NCI-H1092 (cell line): Measurements from ENCODE around the gene SLC29A2.
"Not testable (repeated sequence)": the region's sequence is repeated elsewhere in the genome, so short reads cannot be mapped to it uniquely, and the experiment has no call there.

Source experiments
- DNase-seq: peaks from one replicate; lab custom pipeline; 2025; lab: John Stamatoyannopoulos, UW

The SLC29A2 gene

DNA sequence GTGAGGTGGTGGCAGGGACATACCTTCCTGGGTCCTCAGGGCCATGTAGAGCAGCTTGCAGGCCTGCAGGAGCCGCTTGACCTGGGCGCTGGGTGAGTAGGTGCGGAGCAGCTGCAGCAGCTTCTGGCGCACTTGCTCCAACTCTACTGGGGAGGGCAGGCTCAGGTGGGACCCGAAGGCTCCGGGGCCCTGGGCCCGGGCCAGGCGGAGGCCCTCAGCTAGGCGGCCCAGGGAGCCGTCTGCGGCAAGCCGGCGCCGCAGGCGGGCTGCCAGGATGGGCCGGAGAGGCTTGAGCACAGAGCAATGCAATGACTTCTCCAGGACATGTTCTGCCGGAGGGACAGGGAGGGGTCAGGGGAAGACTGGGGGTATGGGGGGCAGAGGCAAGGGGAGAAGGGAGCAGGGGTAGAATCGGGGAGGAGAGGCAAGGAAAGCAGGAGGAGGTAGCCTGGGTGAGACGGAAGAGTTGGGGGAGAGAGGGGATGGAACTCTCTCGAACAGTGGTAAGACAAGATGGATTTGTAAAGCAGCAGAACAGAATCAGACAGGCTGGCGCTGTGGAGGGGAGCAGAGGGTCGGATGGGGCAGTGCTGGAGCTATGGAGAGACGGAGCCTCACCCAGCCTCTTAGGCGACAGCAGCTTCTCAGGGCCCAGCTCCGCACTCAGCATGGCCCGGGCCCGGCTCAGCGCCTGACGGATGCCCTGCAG is 37.5 kb downstream of the SLC29A2 start:
- no peak for DNase-seq

DNA sequence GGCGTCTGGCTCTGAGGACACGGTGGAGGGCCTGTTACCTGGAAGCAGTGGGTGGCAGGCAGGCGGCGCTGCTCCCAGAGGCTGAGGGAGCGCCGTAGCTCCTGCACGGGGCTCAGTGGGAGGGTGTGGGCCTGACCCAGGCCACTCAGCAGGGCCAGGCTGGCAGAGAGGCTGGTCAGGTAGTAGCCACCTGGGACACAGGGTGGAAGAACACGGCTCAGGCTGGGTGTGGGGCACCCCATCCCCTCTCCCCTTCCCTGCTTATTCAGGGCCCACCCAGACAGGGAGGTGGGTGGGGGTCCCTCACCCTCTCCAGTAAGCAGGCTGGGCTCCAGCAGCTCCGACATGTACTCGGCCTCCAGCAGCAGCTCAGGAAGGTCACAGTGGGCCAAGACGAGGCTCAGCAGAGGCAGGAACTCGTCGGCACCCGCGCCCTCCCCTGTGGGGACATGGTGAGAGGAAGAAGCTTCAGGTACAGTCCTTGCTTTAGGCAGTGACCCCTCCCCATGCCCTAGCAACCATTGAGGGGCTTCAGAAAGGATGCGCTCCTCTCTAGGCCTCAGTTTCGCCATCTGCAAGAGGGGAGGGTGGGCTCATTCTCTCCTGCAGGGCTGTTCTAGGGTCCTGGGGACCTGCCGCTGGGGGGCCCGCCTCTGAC is 38.2 kb downstream of the SLC29A2 start:
- DNase-seq: no peak

DNA sequence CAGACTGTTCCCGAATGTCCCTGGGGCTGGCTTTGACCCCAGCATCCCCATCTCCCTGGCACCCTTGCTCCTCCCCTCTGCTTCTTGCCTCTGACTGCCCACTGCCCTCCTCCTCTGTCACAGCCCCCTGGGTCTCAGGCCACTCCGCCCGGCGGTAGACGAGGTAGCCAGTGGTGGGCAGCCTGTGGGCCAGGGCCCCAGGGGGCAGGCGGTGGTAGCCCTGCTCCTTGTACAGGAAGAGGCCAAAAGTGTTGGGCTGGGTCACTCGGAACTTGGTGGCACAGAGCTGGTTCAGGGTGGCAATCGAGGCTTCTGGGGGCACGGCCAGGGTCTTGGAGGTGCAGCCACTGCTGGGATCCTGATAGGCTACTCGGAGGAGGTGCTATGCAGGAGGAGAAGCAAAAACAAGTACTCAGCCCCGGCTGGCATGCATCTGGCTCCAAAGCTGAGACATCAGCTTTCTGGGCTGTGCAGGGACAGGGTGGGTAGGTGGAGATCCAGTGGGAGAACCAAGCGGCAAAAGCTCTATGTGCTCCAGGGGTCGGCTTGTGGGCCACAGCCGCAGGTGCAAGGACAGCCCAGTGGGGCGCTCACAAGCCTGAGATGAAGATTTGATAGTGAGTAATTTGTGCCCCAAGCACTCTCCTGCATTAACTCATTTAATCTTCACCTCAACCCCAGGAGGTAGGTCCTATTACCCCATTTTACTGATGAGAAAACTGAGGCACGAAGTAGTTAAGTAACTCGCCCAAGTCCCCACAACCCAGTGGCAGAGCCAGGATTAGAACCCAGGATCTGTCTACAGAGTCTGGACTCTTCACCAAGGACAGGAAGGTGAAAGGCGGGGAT is 39.0 kb downstream of the SLC29A2 start:
- DNase-seq: no peak

DNA sequence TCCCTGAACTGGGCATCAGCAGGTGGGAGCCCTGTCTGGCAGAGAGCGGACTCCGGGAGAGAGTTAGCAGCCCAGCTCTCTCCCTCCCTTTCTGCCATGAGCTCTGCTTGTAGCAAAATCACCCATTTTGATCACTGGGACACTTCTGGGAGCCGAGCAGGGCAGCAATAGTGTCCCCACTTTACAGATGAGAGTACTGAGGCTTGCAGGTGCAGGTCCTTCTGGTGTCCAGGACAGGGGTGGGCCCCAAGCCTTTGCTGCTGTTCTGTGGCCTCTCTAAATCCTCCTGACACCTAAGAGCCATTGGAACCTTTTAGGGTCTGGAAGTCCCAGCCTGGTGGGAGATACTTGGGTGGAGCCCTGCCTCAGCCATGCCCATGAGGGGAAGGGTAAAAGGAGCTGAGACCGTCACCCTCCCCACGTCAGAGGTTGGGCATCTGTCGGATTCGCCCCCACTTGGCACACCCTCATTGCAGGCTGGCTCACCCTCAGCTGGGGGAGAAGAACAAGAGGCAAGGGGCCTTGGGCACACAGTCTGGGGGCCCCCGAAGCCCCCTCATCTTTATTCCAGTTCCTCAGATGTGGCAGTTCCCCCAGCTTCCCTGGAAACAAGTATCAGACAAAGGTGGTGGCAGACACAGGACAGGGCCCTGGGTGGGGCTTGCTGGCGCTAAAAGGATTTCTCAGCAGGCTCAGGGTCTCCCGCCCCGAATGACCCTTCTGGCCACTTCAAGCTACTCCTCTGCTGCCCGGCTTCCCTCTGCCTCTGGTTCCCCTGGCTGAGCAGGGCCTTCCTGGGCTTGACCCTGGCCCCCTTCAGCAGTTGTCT is 39.8 kb downstream of the SLC29A2 start:
- no peak for DNase-seq

DNA sequence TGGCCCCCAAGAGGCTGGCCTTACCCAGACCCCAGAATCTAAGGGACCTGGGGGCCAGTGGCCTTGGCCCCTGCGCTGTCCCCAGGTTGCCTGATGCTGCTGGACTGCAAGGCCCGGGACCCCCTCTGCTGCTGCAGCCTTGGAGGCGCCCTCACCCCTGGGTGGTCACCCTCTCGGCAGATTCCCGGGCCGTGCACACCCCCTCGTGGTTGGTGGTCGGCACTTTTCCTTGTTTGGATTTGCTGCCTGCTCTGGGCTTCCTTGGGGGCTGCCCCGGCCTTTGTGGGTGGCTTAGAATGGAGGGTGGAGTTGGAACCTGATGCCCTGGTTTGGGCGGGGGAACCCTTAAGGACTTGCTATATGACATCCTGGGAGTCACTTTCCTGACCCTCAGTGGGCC is 40.6 kb downstream of the SLC29A2 start:
- no peak for DNase-seq

DNA sequence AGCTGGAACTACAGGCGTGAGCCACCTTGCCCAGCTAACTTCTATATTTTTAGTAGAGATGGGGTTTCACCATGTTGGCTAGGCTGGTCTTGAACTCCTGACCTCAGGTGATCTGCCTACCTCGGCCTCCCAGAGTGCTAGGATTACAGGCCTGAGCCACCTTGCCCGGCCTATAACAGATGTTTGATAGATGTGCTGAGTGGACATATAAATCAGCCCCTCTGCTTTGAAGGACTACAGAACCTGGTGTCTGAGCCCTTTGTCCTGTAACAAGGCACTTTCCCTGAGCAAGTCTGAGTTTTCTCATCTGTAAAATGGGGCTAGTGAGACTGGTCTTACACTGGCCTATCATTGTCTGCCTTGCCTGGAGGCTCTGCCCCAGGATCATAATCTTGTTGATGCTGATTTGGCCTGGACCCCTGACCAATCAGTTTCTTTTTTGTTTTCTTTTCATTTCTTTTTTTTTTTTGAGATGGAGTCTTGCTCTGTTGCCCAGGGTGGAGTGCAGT is 42.3 kb downstream of the SLC29A2 start:
- no peak for DNase-seq

DNA sequence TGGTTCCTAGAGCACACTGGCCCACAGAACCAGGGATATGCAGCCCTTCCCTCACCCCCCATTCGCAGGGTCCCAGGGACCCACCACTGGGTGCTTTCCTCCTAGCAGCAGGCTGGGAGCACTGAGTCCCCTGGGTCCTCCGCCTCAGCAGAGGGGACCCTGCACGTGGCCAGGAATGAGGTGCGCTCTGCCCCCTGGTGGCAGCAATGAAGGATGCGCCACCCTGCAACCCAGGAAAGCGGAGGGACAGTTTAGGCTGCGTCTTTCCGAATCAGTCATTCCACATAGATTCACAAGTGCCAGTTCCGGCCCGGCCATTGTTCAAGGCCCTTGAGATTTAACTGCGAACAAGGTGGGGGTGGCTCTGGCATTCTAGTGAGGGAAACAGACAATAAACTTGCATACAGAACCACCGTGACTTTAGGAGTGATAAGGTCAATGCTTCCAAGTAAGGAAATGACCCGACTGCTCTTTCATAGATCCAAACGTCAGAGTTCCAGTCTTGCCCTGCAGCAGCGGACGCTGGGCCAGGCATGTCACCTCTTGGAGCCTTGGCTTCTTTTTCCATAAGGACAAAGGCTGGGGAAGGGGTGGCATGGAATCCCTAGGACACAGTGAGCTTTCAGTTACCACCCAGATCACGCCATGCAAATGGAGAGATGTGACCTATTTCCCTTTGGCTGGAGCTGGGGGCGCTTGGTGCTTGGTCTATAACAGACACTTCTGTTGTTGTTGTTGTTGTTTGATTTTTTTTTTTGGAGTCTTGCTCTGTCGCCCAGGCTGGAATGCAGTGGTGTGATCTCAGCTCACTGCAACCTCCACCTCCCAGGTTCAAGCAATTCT is 43.0 kb downstream of the SLC29A2 start:
- DNase-seq: peak; percentile 60

DNA sequence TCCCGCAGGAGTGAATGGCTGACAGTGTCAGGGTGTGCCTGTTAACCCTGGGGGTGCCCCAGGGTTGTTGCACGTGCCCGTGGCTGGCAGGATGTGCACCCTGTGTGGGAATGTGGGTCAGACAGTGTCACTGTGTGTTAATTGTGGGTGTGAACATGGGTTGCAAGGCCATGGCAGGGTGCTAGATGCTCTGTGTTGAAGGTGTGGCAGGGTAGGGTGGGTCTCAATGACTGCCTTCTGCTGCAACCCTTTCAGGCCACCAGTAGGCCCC is 43.6 kb downstream of the SLC29A2 start:
- no peak for DNase-seq

DNA sequence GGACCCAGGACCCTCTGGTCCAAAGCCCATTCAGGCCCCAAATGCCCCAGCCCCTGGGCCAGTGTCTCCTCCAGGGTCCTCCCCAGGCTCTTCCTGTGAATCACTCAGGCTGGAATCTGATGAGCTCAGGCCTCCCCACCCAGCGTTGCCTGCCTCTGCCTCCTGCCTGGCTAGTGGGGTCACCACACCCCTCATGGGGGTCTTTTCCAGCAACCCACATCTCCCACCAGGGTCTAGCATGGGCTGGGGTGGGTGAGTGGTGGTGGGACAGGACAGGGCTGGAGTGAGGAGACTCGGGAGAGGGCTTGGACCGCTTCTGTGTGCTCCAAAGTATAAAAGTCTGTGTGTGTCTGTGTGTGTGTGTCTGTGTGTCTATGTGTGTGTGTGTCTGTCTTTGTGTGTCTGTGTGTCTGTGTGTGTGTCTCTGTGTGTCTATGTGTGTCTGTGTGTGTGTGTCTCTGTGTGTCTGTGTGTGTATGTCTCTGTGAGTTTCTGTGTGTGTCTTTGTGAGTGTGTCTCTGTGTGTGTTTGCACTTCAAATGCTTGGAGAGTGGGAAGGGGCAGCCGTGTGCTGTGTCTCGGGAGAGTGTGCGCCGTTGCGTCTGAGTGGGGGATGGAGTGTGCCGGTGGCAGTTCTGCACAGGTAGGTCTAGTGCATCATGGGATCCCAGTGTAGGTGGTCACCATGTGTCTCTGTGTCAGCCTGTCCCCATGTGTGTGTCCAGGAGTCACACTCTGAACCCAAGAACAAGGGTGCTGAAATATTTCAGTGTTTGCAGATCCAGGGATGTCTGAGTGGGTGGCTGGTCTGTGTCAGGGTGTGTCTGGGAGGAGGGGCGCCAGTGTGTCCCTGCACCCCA is 44.2 kb downstream of the SLC29A2 start:
- no peak for DNase-seq

DNA sequence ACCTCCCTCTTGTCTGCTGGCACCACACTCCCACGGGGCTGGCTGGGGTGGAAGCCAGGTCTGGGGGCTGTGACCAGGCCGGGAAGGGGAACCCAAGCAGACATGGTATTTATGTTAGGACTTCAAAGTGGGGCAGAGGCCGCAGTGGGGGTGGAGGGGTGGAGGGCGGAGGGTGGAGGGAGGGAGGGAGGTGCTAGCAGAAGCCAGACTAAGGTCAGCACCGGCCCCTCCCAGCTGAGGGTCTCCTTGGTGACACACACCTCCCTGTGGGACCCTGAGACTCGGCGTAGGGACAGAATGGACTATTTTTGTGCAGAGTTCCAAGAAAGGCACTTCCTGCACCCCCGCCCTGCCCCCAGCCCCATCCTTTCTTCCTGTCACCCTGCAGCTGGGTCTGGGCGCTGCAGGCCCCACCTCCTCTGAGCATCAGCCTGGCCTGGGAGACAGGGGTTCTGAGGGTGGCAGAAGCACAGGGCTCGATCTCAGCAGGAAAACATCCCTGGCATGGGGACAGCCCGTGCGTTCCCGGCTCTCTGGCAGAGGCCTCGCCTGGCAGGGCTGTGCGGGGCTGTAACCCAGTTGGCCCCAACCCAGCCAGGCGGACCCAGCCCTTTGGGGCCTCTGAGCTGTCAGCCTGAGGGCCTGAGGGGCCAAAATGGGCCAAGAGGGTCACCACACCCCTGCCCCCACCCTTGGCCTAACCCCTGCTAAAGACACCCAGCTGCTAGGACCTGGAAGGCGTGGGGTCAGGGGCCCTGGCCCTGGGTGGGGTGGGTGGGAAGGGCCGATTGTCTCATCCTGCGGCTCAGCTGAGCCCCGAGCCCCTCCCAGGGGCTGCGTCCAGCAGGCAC is 45.1 kb downstream of the SLC29A2 start:
- no peak for DNase-seq

DNA sequence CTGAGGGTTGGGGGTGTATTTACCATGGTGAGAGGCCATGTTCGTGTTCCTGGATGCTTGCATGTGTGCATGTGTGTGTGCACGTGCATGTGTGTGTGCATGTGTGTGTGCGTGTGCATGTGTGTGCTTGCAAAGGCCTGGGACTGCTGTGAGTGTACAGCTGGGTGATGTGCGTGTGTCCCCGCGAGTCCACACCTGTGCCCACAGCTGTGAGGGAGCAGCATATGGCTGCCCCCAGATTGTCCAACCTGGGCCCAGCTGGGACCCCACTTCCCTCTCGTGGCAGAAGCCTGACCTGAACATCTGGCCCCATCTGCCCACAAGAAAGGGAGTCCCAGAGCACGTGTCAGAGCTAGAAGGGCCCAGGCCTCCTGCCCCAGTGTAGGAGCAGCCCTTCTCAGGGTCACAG is 46.3 kb downstream of the SLC29A2 start:
- no peak for DNase-seq

DNA sequence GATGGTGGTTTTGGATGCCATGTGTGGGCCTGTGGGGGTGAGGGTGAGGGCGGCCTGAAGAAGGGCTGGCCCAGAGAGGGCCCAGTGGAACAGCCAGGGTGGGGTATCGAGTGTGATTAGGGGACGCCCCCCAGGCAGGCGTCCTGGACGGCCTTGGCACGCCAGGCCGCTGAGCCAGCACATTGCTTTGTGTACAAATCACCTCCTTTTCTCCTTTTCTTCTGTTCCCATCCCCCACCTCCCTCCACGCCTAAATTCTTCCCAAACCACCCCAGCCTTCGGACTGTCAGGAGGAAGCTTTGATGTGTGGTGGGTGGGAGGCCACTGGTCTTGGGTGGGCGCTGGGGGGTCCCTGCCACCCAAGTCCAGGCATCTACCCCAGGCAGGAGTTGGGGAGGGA is 46.9 kb downstream of the SLC29A2 start:
- no peak for DNase-seq

DNA sequence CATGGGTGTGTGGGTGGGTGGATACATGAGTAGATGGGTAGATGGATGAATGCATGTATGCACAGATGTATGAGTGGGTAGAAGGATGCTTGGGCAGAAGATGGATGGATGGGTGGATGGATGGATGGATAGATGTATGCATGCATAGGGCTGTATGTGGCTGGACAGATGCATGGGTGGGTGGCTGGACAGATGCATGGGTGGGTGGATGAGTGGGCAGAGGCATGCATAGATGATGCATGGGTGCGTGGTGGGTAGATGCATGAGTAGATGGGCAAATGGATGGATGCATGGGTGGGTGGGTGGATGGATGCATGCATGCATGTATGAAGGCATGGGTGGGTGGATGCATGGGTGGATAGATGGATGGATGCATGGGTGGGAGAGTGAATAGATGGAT is 47.9 kb downstream of the SLC29A2 start:
- DNase-seq: no peak

DNA sequence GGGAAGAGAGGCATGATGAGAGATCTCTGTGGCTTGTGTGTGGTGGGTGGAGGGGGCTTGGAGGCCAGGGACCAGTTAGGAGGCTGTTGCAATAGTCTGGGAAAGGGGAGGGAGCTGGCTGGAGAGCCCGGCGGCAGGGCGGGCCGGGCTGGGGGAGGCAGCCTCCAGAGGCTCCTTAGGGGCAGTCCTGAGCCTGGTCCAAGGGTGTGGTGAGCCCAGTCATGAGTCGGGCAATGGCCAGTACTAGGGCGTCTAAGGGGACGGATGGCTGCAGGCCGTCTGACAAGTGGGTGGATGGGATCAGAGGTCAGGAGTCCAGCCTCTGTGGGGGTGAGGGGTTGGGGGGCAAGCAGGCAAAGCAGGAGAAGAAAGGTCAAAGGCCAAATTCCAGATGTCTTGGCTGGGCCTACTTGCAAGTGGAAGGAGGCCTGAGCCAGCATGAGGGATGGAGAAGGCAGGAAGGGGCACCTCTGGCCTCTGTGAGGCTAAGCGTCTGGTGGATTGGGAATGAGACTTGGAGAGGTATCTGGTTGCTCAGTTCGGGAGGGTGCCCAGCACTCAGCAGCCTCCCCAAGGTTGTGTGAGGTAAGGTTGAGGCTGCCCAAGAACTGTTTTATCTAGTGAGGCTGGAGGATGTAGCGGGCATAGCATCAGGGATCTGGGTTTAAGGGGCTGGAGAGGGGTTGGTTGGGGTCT is 48.7 kb downstream of the SLC29A2 start:
- no peak for DNase-seq

DNA sequence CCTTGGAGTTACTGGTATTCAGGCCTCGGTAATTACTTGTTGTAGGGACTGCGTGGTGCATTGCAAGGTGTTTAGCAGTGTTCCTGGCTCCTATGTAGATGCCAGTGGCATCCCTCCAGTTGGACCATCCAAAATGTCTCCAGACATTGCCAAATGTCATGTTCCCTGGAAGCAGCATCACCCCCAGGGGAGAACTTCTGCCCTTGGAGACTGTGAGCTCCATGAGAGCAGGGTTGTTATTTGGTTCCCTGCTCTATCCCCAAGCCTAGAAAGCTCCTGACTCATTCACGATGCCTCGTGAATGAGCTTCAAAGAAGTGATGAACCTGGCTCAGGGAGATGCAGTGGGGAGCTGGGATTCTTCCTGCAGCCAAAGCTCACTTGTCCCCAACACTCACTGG is 50.0 kb downstream of the SLC29A2 start:
- DNase-seq: no peak

DNA sequence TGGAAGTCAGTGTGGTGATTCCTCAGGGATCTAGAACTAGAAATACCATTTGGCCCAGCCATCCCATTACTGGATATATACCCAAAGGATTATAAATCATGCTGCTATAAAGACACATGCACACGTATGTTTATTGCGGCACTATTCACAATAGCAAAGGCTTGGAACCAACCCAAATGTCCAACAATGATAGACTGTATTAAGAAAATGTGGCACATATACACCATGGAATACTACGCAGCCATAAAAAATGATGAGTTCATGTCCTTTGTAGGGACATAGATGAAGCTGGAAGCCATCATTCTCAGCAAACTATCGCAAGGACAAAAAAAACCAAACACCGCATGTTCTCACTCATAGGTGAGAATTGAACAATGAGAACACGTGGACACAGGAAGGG is 50.8 kb downstream of the SLC29A2 start:
- not testable (repeated sequence) for DNase-seq

DNA sequence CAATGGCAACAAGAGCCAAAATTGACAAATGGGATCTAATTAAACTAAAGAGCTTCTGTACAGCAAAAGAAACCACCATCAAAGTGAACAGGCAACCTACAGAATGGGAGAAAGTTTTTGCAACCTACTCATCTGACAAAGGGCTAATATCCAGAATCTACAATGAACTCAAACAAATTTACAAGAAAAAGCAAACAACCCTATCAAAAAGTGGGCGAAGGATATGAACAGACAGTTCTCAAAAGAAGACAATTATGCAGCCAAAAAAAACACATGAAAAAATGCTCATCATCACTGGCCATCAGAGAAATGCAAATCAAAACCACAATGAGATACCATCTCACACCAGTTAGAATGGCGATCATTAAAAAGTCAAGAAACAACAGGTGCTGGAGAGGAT is 51.3 kb downstream of the SLC29A2 start:
- not testable (repeated sequence) for DNase-seq

DNA sequence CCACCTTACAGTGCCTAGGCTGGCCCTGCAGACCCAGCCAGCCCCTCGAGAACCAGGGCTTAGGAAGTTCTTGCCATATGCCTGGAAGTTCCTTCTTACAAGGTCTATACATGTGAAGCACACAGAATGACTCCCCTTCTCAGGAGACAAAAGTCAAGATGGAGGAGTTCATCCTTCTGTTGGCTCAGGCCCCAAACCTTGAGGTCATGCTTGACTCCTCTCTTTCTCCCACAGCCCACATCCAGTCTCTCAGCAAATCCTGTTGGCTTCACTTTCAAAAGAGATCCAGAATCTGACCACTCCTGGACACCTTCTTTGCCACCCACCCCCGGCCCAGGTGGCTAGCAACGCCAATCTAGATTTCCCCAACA is 53.0 kb downstream of the SLC29A2 start:
- DNase-seq: no peak
